ENCODE data around the gene LETM1.

LETM1 gene

GRCh38 chr4:1768367-1769034 is 87.5 kb downstream of the LETM1 start:
- no peak for DNase-seq
- H3K4me1 ChIP-seq (ENCODE audit: control insufficient read depth, insufficient read depth, low read length, poor library complexity, severe bottlenecking), result no peaks in the 10 kb centered on the region
- H3K4me3 ChIP-seq (ENCODE audit: insufficient read depth, low read depth, low read length, poor library complexity, severe bottlenecking), result no peak overlapping the region
- peaks cover 12% of the 10 kb centered on the region for H3K27me3 ChIP-seq (replicated peaks; ENCODE audit: control insufficient read depth, insufficient read depth, low read length, poor library complexity, severe bottlenecking)
- H3K9me3 ChIP-seq (ENCODE audit: control insufficient read depth, low read length), result no peaks in the 10 kb centered on the region
- H3K27ac ChIP-seq (ENCODE audit: insufficient read depth, low read length, poor library complexity, severe bottlenecking), result no peak overlapping the region
- H3K36me3 ChIP-seq (ENCODE audit: control insufficient read depth, insufficient read depth, low read length), result no peaks in the 10 kb centered on the region

GRCh38 chr4:1767770-1768366 is 88.1 kb downstream of the LETM1 start:
- no peaks in the 10 kb centered on the region for H3K4me1 ChIP-seq (ENCODE audit: control insufficient read depth, insufficient read depth, low read length, poor library complexity, severe bottlenecking)
- no peaks in the 10 kb centered on the region for H3K9me3 ChIP-seq (ENCODE audit: control insufficient read depth, low read length)
- DNase-seq, result no peak
- H3K36me3 ChIP-seq (ENCODE audit: control insufficient read depth, insufficient read depth, low read length), result no peaks in the 10 kb centered on the region
- H3K4me3 ChIP-seq (ENCODE audit: insufficient read depth, low read depth, low read length, poor library complexity, severe bottlenecking), result no peak overlapping the region
- peaks cover 12% of the 10 kb centered on the region for H3K27me3 ChIP-seq (replicated peaks; ENCODE audit: control insufficient read depth, insufficient read depth, low read length, poor library complexity, severe bottlenecking)
- no peak overlapping the region for H3K27ac ChIP-seq (ENCODE audit: insufficient read depth, low read length, poor library complexity, severe bottlenecking)

- Histone ChIP-seq H3K4me3 (ENCODE audit: insufficient read depth, low read depth, low read length, poor library complexity, severe bottlenecking) (no peak overlapping the region), H3K9me3 (ENCODE audit: control insufficient read depth, low read length) (no peaks in the 10 kb centered on the region), H3K4me1 (ENCODE audit: control insufficient read depth, insufficient read depth, low read length, poor library complexity, severe bottlenecking) (no peaks in the 10 kb centered on the region), H3K27me3 (replicated peaks; ENCODE audit: control insufficient read depth, insufficient read depth, low read length, poor library complexity, severe bottlenecking) (peaks cover 12% of the 10 kb centered on the region), H3K36me3 (ENCODE audit: control insufficient read depth, insufficient read depth, low read length) (no peaks in the 10 kb centered on the region), H3K27ac (ENCODE audit: insufficient read depth, low read length, poor library complexity, severe bottlenecking) (no peak overlapping the region)
- no peak for DNase-seq
Observed at GRCh38 chr4:1767061-1767769, 88.7 kb downstream of the LETM1 start.

- DNase-seq, result no peak
- Histone ChIP-seq H3K27ac (ENCODE audit: insufficient read depth, low read length, poor library complexity, severe bottlenecking) (no peak overlapping the region), H3K27me3 (replicated peaks; ENCODE audit: control insufficient read depth, insufficient read depth, low read length, poor library complexity, severe bottlenecking) (peaks cover 12% of the 10 kb centered on the region), H3K9me3 (ENCODE audit: control insufficient read depth, low read length) (no peaks in the 10 kb centered on the region), H3K4me1 (ENCODE audit: control insufficient read depth, insufficient read depth, low read length, poor library complexity, severe bottlenecking) (no peaks in the 10 kb centered on the region), H3K4me3 (ENCODE audit: insufficient read depth, low read depth, low read length, poor library complexity, severe bottlenecking) (no peak overlapping the region), H3K36me3 (ENCODE audit: control insufficient read depth, insufficient read depth, low read length) (no peaks in the 10 kb centered on the region)
Observed at GRCh38 chr4:1766106-1767060, 89.6 kb downstream of the LETM1 start.

- no peak overlapping the region for H3K4me3 ChIP-seq (ENCODE audit: insufficient read depth, low read depth, low read length, poor library complexity, severe bottlenecking)
- no peak for DNase-seq
- H3K36me3 ChIP-seq (ENCODE audit: control insufficient read depth, insufficient read depth, low read length), result no peaks in the 10 kb centered on the region
- no peaks in the 10 kb centered on the region for H3K4me1 ChIP-seq (ENCODE audit: control insufficient read depth, insufficient read depth, low read length, poor library complexity, severe bottlenecking)
- no peak overlapping the region for H3K27ac ChIP-seq (ENCODE audit: insufficient read depth, low read length, poor library complexity, severe bottlenecking)
- no peaks in the 10 kb centered on the region for H3K9me3 ChIP-seq (ENCODE audit: control insufficient read depth, low read length)
- peaks cover 12% of the 10 kb centered on the region for H3K27me3 ChIP-seq (replicated peaks; ENCODE audit: control insufficient read depth, insufficient read depth, low read length, poor library complexity, severe bottlenecking)
Observed at GRCh38 chr4:1765409-1766072, 90.4 kb downstream of the LETM1 start.

GRCh38 chr4:1764670-1765069 is 91.3 kb downstream of the LETM1 start:
- Histone ChIP-seq H3K36me3 (ENCODE audit: control insufficient read depth, insufficient read depth, low read length) (no peaks in the 10 kb centered on the region), H3K27ac (ENCODE audit: insufficient read depth, low read length, poor library complexity, severe bottlenecking) (no peak overlapping the region), H3K4me3 (ENCODE audit: insufficient read depth, low read depth, low read length, poor library complexity, severe bottlenecking) (no peak overlapping the region), H3K27me3 (replicated peaks; ENCODE audit: control insufficient read depth, insufficient read depth, low read length, poor library complexity, severe bottlenecking) (peaks cover 12% of the 10 kb centered on the region), H3K4me1 (ENCODE audit: control insufficient read depth, insufficient read depth, low read length, poor library complexity, severe bottlenecking) (no peaks in the 10 kb centered on the region), H3K9me3 (ENCODE audit: control insufficient read depth, low read length) (no peaks in the 10 kb centered on the region)
- DNase-seq, result no peak

GRCh38 chr4:1763550-1764080 is 92.3 kb downstream of the LETM1 start:
- no peak overlapping the region for H3K27ac ChIP-seq (ENCODE audit: insufficient read depth, low read length, poor library complexity, severe bottlenecking)
- peaks cover 12% of the 10 kb centered on the region for H3K27me3 ChIP-seq (replicated peaks; ENCODE audit: control insufficient read depth, insufficient read depth, low read length, poor library complexity, severe bottlenecking)
- no peak for DNase-seq
- H3K4me1 ChIP-seq (ENCODE audit: control insufficient read depth, insufficient read depth, low read length, poor library complexity, severe bottlenecking), result no peaks in the 10 kb centered on the region
- no peak overlapping the region for H3K4me3 ChIP-seq (ENCODE audit: insufficient read depth, low read depth, low read length, poor library complexity, severe bottlenecking)
- no peaks in the 10 kb centered on the region for H3K36me3 ChIP-seq (ENCODE audit: control insufficient read depth, insufficient read depth, low read length)
- H3K9me3 ChIP-seq (ENCODE audit: control insufficient read depth, low read length), result no peaks in the 10 kb centered on the region

GRCh38 chr4:1763070-1763549 is 92.8 kb downstream of the LETM1 start:
- Histone ChIP-seq H3K4me1 (ENCODE audit: control insufficient read depth, insufficient read depth, low read length, poor library complexity, severe bottlenecking) (no peaks in the 10 kb centered on the region), H3K27me3 (replicated peaks; ENCODE audit: control insufficient read depth, insufficient read depth, low read length, poor library complexity, severe bottlenecking) (peaks cover 6% of the 10 kb centered on the region), H3K36me3 (ENCODE audit: control insufficient read depth, insufficient read depth, low read length) (no peaks in the 10 kb centered on the region), H3K9me3 (ENCODE audit: control insufficient read depth, low read length) (no peaks in the 10 kb centered on the region), H3K27ac (ENCODE audit: insufficient read depth, low read length, poor library complexity, severe bottlenecking) (no peak overlapping the region), H3K4me3 (ENCODE audit: insufficient read depth, low read depth, low read length, poor library complexity, severe bottlenecking) (no peak overlapping the region)
- no peak for DNase-seq

Measured in effector memory CD4-positive, alpha-beta T cell (primary cell).